C4-2B (cell line): ENCODE data around the gene KCNAB1.

Experiments used
- H3K27ac ChIP-seq: fragments of 450-650 bp; 2 replicates; pipeline ENCODE4 v1.5.1; 2017
- CTCF ChIP-seq: fragments of 450-650 bp; conservative IDR thresholded peaks from 2 replicates; pipeline ENCODE4 v1.5.1; 2017; ENCODE audit warnings: mild to moderate bottlenecking
- ZFX ChIP-seq: fragments of 450-650 bp; IDR thresholded peaks from 2 replicates; pipeline ENCODE4 v1.6.1; 2017

Gene KCNAB1

GRCh38 chr3:156390846-156391245 is 270.5 kb downstream of the KCNAB1 start:
- TF ChIP-seq ZFX: no peak
- TF ChIP-seq CTCF: no peak
- H3K27ac ChIP-seq: no peak overlapping the region

DNA sequence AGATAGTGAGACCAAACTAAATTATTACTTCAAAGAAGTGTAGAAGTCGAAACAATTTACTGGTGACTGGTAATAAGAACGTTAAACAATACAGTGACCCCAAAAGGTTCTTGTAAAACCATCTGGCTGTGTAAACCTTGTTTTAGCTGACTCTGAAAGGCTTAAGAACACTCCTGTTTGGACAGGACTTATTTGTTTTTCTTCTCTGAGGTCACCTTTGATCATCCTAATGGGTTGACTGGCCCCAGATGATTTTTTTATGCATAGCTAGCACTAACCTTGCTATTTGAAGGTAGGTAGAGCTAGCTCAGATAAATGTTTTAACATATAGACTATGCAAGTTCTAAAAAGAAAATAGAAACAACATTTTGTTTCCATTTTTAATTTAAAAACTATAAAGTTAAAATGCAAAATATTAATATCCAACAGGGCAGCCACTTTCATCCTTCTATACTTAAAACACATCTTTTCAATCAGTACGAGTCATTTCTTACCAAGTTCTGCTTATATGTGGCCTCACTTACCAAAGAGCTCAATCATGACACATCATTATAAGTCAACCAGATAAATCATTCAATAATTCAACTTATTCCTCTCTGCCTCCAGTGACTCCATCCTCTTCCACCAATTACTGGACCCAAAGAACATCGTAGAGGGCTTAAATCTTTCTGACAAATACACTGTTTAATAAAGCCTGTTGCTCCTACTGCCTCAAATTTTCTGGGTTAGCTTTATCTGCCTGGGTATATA is 275.8 kb downstream of the KCNAB1 start:
- TF ChIP-seq ZFX (no peak), CTCF (no peak)
- H3K27ac ChIP-seq: no peak overlapping the region

DNA sequence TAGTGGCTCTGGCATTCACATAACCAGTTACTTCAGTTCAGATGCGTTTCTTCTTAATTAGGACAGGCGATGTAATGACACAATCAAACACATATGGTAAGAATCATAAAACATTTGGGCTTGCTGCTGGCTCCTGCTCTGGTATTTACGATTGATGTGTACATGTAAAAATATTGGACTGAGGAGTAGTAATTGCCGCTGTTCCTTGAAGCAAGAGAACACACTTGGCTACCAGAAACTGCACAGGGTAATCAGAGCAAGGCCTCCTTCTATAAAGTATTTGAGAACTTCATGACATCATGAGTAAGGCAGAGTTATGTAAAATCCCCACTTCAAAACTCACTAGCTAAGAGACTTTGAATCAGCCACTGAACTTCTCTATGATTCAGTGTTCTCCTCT is 276.5 kb downstream of the KCNAB1 start:
- no peak for TF ChIP-seq ZFX
- TF ChIP-seq CTCF: no peak
- no peak overlapping the region for H3K27ac ChIP-seq

DNA sequence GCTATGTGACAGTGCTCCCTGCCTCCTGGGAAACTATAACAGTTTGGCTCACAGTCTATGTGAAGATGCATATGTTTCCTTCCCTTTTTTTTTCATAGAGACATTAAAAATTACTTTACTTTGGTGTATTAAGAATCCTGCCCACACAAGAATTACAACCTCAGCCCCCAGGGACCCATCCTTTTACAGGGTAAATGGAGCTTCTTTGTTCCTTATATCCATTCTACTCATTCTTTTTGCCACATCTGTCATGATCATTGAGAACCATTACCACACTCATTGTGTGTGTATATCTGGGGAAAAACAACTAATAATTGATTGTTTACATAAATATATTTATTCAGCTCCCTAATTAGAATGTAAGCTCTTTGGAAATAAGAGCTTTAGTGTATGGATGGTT is 277.2 kb downstream of the KCNAB1 start:
- TF ChIP-seq CTCF (no peak), ZFX (no peak)
- no peak overlapping the region for H3K27ac ChIP-seq

DNA sequence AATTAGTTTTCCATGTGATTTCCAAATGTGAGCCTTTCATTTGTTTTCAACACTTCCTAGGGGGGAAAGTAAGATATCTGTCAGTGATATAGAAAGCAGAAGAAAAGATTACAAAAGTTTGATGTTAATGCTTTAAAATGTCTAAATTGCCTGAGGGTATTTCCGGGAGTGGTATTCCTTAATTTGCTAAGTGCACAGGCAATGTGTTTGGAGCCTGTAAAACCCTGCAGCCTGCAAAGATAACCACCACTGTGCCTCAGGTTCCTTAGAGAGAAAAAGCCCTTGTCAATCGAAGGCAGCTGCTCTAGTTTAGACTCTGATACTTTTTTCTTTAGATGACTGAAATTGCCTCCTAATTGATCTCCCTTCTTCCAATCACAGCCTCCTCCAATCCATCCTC is 279.7 kb downstream of the KCNAB1 start:
- no peak for TF ChIP-seq ZFX
- no peak for TF ChIP-seq CTCF
- no peak overlapping the region for H3K27ac ChIP-seq

DNA sequence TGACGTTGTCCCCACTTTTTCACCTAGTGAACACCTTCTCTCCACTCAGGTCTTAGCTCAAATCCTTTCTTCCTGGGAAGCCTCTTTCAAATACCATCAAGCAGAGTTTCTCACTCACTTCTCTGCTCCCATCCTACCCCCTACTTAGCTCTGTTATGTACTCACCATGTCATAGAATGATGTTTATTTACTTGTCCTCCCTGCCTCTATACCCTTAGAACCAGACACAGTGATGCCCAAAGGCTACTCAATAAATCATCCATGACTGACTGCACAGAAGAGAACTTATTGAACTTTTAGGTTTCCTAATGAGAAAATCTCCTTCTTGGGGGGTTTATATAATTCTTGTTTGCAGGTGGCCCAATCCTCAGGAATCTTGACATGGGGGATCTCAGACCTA is 280.4 kb downstream of the KCNAB1 start:
- TF ChIP-seq CTCF (no peak), ZFX (no peak)

GRCh38 chr3:156404217-156404616 is 283.8 kb downstream of the KCNAB1 start:
- TF ChIP-seq ZFX: no peak
- no peak for TF ChIP-seq CTCF

More for the DNA sequence above, 280.4 kb downstream of the KCNAB1 start:
- H3K27ac ChIP-seq: no peak overlapping the region

More at GRCh38 chr3:156404217-156404616, 283.8 kb downstream of the KCNAB1 start:
- no peak overlapping the region for H3K27ac ChIP-seq
